Cerebellar cortex (tissue), 1 donor: ENCODE results near the gene USP16.

ENCODE experiments used
- DNase-seq: peaks from one replicate; pipeline ENCODE4 v3.0.0-alpha.2; 2015; ENCODE audit warnings: low spot score

USP16 gene

GRCh38 chr21:29033871-29034270 lies 9.4 kb downstream of the USP16 start:
- no peak for DNase-seq

- no peak for DNase-seq
These were observed 10.2 kb downstream of the USP16 start for GRCh38 chr21:29034678-29035077.

GRCh38 chr21:29052224-29052623 lies 27.8 kb downstream of the USP16 start:
- DNase-seq, result peak; percentile 17

- DNase-seq, result peak; percentile 47
These were observed 28.6 kb downstream of the USP16 start for GRCh38 chr21:29053011-29053553.

- DNase-seq, result peak; percentile 24
These were observed 29.2 kb downstream of the USP16 start for GRCh38 chr21:29053656-29054055.

GRCh38 chr21:29055080-29055479 lies 30.6 kb downstream of the USP16 start:
- DNase-seq, result peak; percentile 64

GRCh38 chr21:29056005-29056404 lies 31.5 kb downstream of the USP16 start:
- DNase-seq, result peak; percentile 17

- DNase-seq, result no peak
These were observed 32.1 kb downstream of the USP16 start for GRCh38 chr21:29056538-29057050.

- no peak for DNase-seq
These were observed 40.5 kb downstream of the USP16 start for GRCh38 chr21:29064850-29065481.

- DNase-seq, result no peak
These were observed 48.4 kb downstream of the USP16 start for GRCh38 chr21:29072873-29073221.

- peak; percentile 100 for DNase-seq
These were observed 48.9 kb downstream of the USP16 start, which contains the start of gene CCT8 for GRCh38 chr21:29073222-29074006. Gene CCT8 (minus strand): TSS chr21:29073648. CDS start chr21:29073590, 58 bp downstream.

- no peak for DNase-seq
These were observed 49.5 kb downstream of the USP16 start for GRCh38 chr21:29074007-29074376.

GRCh38 chr21:29074783-29075182 lies 50.3 kb downstream of the USP16 start:
- no peak for DNase-seq

- DNase-seq, result no peak
These were observed 51.4 kb downstream of the USP16 start for GRCh38 chr21:29075706-29076466.

GRCh38 chr21:29076731-29077640 lies 52.5 kb downstream of the USP16 start:
- DNase-seq, result peak; percentile 65

GRCh38 chr21:29077651-29078090 lies 53.2 kb downstream of the USP16 start:
- peak; percentile 57 for DNase-seq

GRCh38 chr21:29078869-29079767 lies 54.6 kb downstream of the USP16 start:
- DNase-seq, result no peak

- peak; percentile 31 for DNase-seq
These were observed 56.0 kb downstream of the USP16 start for GRCh38 chr21:29080454-29080941.

- no peak for DNase-seq
These were observed 57.8 kb downstream of the USP16 start for GRCh38 chr21:29082046-29082815.
